ENCODE measurements around the gene SUGP2. TPM values are rescaled to one million over a fixed set of nuclear protein-coding genes. Genes with fewer than 3 reads are reported as not detected.

SUGP2 gene
- polyA plus RNA-seq, 1 donor (not counting 4 experiments of a cell fraction or from before 2014, with no cell fraction given), result 51.2 TPM

DNA sequence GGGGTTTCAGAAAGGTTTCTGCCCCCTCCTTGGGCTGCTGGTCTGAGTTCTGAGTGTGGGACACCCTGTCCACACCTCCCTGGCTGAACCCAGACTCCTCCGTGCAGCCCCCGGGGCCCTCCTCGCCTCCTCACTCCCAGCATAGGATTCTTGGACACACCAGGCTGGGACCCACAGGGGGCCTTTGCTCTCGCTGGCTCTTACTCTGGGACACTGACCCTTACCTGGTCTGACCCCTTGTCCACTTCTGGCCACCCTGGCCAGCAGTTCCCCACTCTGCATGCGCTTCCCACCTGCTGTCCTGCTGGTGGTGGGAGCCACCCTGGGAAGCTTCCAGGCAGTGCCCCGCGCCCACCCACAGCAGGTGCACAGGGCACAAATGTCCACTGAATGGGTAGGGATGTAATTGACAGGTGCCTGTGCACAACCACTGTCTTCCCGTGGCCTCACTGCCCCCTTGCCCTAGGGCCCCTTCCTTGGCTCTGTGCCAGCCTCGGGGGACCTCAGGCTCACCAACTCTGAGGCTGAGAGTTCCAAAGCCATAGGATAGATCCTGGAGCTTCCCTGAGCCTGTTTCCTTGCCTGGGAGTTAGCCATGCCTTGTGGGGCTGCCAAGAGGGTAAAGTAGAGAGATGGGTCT, 23.4 kb upstream of the SUGP2 start:
- no peaks in the 10 kb centered on the region for H3K27me3 ChIP-seq (ENCODE audit: control insufficient read depth, extremely low read depth, insufficient read depth, low read length)
- no peak overlapping the region for H2AFZ ChIP-seq (ENCODE audit: control insufficient read depth, low read length)
- no peak overlapping the region for H3K9ac ChIP-seq (ENCODE audit: control insufficient read depth, extremely low read depth, insufficient read depth, low read length)
- no peak overlapping the region for H3K4me2 ChIP-seq (ENCODE audit: control insufficient read depth, extremely low read depth, insufficient read depth, low read depth, low read length)
- no peaks in the 10 kb centered on the region for H3K79me2 ChIP-seq (ENCODE audit: control insufficient read depth, insufficient read depth, low read length)
- H4K20me1 ChIP-seq (ENCODE audit: control insufficient read depth, extremely low read depth, insufficient read depth, low read length), result no peaks in the 10 kb centered on the region
- H3K4me3 ChIP-seq (ENCODE audit: control insufficient read depth in 2 of 3, extremely low read depth in 1 of 3, insufficient read depth in 2 of 3, low read depth in 1 of 3, low read length in 3 of 3), result no peak overlapping the region
- no peaks in the 10 kb centered on the region for H3K4me1 ChIP-seq (ENCODE audit: control insufficient read depth, extremely low read depth, insufficient read depth, low read length)
- DNase-seq (ENCODE audit: low read depth, low spot score) (no peak), FAIRE-seq (no peak)
- TF ChIP-seq, protein P1, sequence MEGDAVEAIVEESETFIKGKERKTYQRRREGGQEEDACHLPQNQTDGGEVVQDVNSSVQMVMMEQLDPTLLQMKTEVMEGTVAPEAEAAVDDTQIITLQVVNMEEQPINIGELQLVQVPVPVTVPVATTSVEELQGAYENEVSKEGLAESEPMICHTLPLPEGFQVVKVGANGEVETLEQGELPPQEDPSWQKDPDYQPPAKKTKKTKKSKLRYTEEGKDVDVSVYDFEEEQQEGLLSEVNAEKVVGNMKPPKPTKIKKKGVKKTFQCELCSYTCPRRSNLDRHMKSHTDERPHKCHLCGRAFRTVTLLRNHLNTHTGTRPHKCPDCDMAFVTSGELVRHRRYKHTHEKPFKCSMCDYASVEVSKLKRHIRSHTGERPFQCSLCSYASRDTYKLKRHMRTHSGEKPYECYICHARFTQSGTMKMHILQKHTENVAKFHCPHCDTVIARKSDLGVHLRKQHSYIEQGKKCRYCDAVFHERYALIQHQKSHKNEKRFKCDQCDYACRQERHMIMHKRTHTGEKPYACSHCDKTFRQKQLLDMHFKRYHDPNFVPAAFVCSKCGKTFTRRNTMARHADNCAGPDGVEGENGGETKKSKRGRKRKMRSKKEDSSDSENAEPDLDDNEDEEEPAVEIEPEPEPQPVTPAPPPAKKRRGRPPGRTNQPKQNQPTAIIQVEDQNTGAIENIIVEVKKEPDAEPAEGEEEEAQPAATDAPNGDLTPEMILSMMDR (optimal IDR thresholded peaks at IDR 0.05 in 1 of 3, IDR thresholded peaks at IDR 0.05 in 1 of 3, conservative IDR thresholded peaks at IDR 0.05 in 1 of 3; ENCODE audit: extremely low read depth in 1 of 3, insufficient read depth in 2 of 3, low read length in 3 of 3), result no peak
- no peak for TF ChIP-seq EZH2 (IDR thresholded peaks at IDR 0.05; ENCODE audit: low read length)
- H3K27ac ChIP-seq (ENCODE audit: control insufficient read depth, insufficient read depth, low read length), result no peak overlapping the region
- dilution Hi-C loops (cut with MboI; ENCODE audit: extremely low pct_ligation_motif_present, low sequenced_read_pairs), result no loop called here
- peaks cover 2% of the 10 kb centered on the region for H3K9me1 ChIP-seq (ENCODE audit: control insufficient read depth, extremely low read depth, insufficient read depth, low read length)
- H3K9me3 ChIP-seq (ENCODE audit: control insufficient read depth, low read depth, low read length), result no peaks in the 10 kb centered on the region
- H3K36me3 ChIP-seq (ENCODE audit: control insufficient read depth in 2 of 2, extremely low read depth in 1 of 2, insufficient read depth in 2 of 2, low read length in 2 of 2), result peaks cover 36 to 38% of the 10 kb centered on the region in 2 experiments

DNA sequence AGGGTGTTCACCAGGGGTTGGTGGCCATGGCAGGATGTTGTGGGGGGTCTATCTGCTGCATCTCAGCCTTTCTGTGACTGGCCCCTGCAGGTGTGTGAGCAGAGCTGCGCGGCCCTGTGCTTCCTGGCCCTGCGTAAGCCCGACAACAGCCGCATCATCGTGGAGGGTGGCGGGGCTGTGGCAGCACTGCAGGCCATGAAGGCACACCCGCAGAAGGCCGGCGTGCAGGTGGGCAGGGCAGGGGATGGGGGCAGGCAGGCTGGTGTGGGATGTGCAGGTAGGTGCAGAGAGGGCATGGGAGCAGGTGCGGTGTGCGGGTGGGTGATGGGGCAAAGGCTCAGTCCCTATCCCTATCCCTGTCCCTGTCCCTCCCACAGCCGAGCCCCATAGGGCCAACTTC, 22.4 kb upstream of the SUGP2 start:
- Histone ChIP-seq H3K9me1 (ENCODE audit: control insufficient read depth, extremely low read depth, insufficient read depth, low read length) (peaks cover 2% of the 10 kb centered on the region), H3K4me2 (ENCODE audit: control insufficient read depth, extremely low read depth, insufficient read depth, low read depth, low read length) (no peak overlapping the region), H2AFZ (ENCODE audit: control insufficient read depth, low read length) (no peak overlapping the region), H3K9ac (ENCODE audit: control insufficient read depth, extremely low read depth, insufficient read depth, low read length) (no peak overlapping the region), H3K79me2 (ENCODE audit: control insufficient read depth, insufficient read depth, low read length) (no peaks in the 10 kb centered on the region), H4K20me1 (ENCODE audit: control insufficient read depth, extremely low read depth, insufficient read depth, low read length) (no peaks in the 10 kb centered on the region), H3K4me3 (ENCODE audit: control insufficient read depth in 2 of 3, extremely low read depth in 1 of 3, insufficient read depth in 2 of 3, low read depth in 1 of 3, low read length in 3 of 3) (no peak overlapping the region), H3K9me3 (ENCODE audit: control insufficient read depth, low read depth, low read length) (no peaks in the 10 kb centered on the region), H3K4me1 (ENCODE audit: control insufficient read depth, extremely low read depth, insufficient read depth, low read length) (peaks cover 4% of the 10 kb centered on the region), H3K27ac (ENCODE audit: control insufficient read depth, insufficient read depth, low read length) (no peak overlapping the region), H3K36me3 (ENCODE audit: control insufficient read depth in 2 of 2, extremely low read depth in 1 of 2, insufficient read depth in 2 of 2, low read length in 2 of 2) (peaks cover 36 to 41% of the 10 kb centered on the region in 2 experiments), H3K27me3 (ENCODE audit: control insufficient read depth, extremely low read depth, insufficient read depth, low read length) (no peaks in the 10 kb centered on the region)
- no peak for TF ChIP-seq EZH2 (IDR thresholded peaks at IDR 0.05; ENCODE audit: low read length)
- TF ChIP-seq, protein P1 (optimal IDR thresholded peaks at IDR 0.05 in 1 of 3, IDR thresholded peaks at IDR 0.05 in 1 of 3, conservative IDR thresholded peaks at IDR 0.05 in 1 of 3; ENCODE audit: extremely low read depth in 1 of 3, insufficient read depth in 2 of 3, low read length in 3 of 3), result no peak
- no peak for DNase-seq (ENCODE audit: low read depth, low spot score)
- dilution Hi-C loops (cut with MboI; ENCODE audit: extremely low pct_ligation_motif_present, low sequenced_read_pairs), result no loop called here
- no peak for FAIRE-seq

Measured in keratinocyte (primary cell).